Measurements from ENCODE around the gene NUP88.

The NUP88 gene

DNA sequence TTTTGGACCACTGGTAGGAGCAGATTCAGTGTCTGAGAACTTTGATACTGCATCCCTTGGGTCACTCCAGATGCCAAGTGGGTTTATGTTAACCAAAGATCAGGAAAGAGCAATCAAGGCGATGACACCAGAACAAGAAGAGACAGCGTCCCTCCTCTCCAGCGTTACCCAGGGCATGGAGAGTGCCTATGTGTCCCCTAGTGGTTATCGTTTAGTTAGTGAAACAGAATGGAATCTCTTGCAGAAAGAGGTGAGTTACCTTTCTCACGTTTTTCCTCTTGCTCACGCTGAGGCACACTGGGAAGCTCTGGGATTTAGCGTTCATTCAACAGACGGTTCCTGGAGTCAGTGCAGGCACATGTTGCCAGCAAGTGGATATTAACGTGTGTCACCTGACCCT, 58.0 kb downstream of the NUP88 start:
- DNase-seq = no peak
- H3K27ac Mint-ChIP-seq = no peak overlapping the region
- H3K27me3 Mint-ChIP-seq = no peaks in the 10 kb centered on the region
- H3K4me3 Mint-ChIP-seq = no peak overlapping the region
- peaks cover 31% of the 10 kb centered on the region for H3K36me3 Mint-ChIP-seq
- H3K4me1 Mint-ChIP-seq = no peaks in the 10 kb centered on the region
- no peaks in the 10 kb centered on the region for H3K9me3 Mint-ChIP-seq
- CTCF ChIA-PET = no interaction called here

DNA sequence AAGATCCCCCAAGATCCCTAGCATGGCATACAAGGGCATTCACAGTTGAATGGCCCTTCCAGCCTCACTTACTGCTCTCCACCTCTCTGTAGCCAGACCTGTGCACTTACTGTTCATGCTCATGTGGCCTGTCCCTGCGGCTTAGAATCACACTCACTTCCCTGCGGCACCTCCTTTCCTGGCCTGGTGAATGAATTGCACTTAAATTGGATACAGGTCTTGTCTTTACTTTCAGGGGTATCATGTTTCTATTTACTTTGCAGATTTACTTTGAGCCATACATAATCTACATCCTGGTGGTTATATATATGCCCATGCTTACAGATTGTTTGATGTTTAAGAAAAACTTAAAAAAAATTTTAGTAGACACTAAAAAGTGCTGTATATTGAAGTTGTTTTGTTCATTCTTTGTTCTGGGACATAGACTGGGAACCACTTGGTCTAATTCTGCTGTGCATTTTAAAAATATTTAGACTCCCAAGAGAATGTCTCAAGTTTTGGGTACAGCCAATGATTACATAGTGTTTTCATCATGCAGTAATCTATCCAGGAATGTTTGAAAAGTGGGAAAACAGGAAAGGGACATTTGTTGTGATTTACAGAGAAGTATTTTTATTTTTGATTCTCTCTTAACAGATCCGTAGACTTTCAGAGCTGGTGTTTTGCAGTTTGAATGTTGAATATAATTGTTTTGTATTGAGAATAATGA, 63.9 kb downstream of the NUP88 start:
- CTCF ChIA-PET = interaction anchor here (0.6 kb wide), 1 partner anchor 103 kb away, joined by 3 read pairs; no protein-coding TSS in a partner anchor

DNA sequence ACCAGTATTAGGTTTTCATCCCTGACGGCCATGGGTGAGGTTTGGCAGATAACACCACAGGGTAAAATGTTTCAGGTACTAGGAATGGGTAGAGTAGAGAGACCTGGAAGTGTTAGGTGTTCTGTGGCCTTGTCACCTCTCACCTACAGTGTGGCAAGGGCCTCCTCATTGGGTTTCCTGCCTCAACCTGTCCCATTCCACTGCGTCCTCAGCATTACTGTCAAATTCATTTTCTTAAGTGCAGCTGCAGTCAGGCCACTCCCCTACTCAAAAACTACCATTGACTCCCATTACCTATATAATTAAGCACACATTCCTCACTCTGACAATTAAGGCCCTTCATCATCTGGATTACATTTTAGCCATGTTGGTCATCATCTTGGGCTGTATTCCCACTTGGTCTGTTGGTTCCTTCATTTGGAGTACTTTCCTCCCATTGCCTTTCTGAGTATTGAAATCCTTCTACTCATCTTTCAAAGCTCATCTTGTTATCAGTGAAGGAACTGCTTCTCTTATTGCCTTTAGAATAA, 64.5 kb downstream of the NUP88 start:
- no peak overlapping the region for H3K4me3 Mint-ChIP-seq
- H3K36me3 Mint-ChIP-seq = peaks cover 24% of the 10 kb centered on the region
- no peaks in the 10 kb centered on the region for H3K9me3 Mint-ChIP-seq
- no peak overlapping the region for H3K27ac Mint-ChIP-seq
- no peak for DNase-seq
- no peaks in the 10 kb centered on the region for H3K27me3 Mint-ChIP-seq
- CTCF ChIA-PET = interaction anchor here (0.6 kb wide), 1 partner anchor 103 kb away, joined by 3 read pairs; no protein-coding TSS in a partner anchor
- H3K4me1 Mint-ChIP-seq = no peaks in the 10 kb centered on the region

More for the DNA sequence above, 63.9 kb downstream of the NUP88 start:
- Mint-ChIP-seq H3K4me1 (no peaks in the 10 kb centered on the region), H3K9me3 (no peaks in the 10 kb centered on the region), H3K4me3 (no peak overlapping the region), H3K27me3 (no peaks in the 10 kb centered on the region), H3K36me3 (peaks cover 28% of the 10 kb centered on the region), H3K27ac (no peak overlapping the region)
- no peak for DNase-seq

DNA sequence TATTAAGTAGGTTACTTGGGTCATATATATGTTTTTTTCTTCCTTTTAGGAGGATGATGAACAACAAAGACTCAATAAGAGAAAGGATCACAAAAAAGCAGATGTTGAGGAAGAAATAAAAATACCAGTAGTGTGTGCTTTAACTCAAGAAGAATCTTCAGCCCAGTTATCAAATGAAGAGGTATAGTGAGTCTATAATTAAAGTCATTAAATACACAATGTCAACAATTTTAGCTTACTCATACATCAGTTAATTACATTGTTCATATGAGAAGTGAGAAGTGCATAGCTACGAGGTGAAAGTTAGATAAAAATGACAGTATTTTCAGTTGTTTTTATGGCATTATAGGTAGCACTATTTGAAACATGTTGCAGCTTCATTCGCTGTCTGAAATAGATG, 65.2 kb downstream of the NUP88 start:
- Mint-ChIP-seq H3K9me3 (no peaks in the 10 kb centered on the region), H3K27ac (no peak overlapping the region), H3K4me1 (no peaks in the 10 kb centered on the region), H3K36me3 (peaks cover 23% of the 10 kb centered on the region), H3K27me3 (no peaks in the 10 kb centered on the region), H3K4me3 (no peak overlapping the region)
- CTCF ChIA-PET = no interaction called here
- no peak for DNase-seq

DNA sequence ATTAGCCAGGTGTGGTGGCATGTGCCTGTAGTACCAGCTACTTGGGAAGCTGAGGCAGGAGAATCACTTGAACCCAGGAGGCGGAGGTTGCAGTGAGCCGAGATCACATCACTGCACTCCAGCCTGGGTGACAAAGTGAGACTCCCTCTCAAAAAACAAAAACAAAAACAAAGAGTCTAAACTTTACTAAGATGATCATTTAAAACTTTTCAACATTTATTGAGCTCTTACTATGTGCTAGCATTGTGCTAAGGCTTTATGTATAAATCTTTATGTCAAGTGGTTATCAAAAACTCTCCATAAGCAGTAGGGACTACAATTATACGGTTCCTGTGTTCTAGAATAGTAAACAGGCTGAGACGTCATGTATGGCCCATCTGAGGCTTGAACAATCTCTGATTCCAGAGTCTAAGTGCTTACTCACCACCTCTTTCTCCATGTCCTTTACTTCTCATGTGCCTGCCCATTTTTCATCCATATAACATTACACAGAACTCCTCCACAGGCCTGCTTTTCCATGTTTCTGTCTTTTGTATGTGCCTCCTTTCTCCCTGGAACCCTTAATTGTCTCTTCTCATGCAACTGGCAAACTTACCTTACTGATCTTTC, 66.7 kb downstream of the NUP88 start:
- DNase-seq = no peak
- Mint-ChIP-seq H3K27ac (no peak overlapping the region), H3K4me1 (no peaks in the 10 kb centered on the region), H3K36me3 (peaks cover 27% of the 10 kb centered on the region), H3K4me3 (no peak overlapping the region), H3K9me3 (no peaks in the 10 kb centered on the region), H3K27me3 (no peaks in the 10 kb centered on the region)
- CTCF ChIA-PET = interaction anchor here (0.6 kb wide), 1 partner anchor 23 kb away, joined by 3 read pairs; no protein-coding TSS in a partner anchor

DNA sequence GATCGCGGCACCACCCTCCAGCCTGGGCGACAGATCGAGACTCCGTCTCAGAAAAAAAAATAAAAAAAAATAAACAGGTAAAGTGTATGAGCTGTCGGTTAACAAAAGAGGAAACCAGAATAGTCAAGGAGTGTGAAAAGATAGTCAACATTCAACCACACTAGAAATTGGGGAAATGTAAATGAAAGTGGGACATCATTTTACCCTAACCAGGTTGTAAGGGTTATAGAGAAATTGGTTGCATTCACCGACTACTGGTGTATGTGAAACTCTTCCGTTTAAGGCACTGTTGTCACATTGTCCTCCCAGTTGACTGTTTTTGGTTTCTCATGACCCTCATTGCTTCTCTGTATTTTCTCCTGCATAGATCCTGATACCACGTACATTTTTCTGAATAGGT, 74.5 kb downstream of the NUP88 start:
- Mint-ChIP-seq H3K27ac (peak overlapping the region; percentile 15), H3K9me3 (no peaks in the 10 kb centered on the region), H3K4me3 (no peak overlapping the region), H3K4me1 (no peaks in the 10 kb centered on the region), H3K36me3 (peaks cover 19% of the 10 kb centered on the region), H3K27me3 (no peaks in the 10 kb centered on the region)
- DNase-seq = no peak
- CTCF ChIA-PET = no interaction called here
